Thymus (tissue), 11 donors: ENCODE measurements around the gene IGIP. TPM values are rescaled to one million over a fixed set of nuclear protein-coding genes. Genes with fewer than 3 reads are reported as not detected.

Experiments used
- DNase-seq, 9 donors: peaks; one replicate each; pipeline ENCODE4 v3.0.0-alpha.2; 2013; ENCODE audit warnings: low spot score in 9 of 9, low read depth in 6 of 9, missing footprints in 1 of 9
- H3K27ac ChIP-seq, 2 donors: one replicate each; pipeline ENCODE4 v1.5.1; 2013; ENCODE audit warnings: control low read depth in 1 of 2, low read depth in 1 of 2, low read length in 1 of 2, mild to moderate bottlenecking in 1 of 2, moderate library complexity in 1 of 2
- H3K27me3 ChIP-seq, 2 donors: one replicate each; pipeline ENCODE4 v1.5.1; 2013; ENCODE audit warnings: low read length in 1 of 2; ENCODE audit not compliant: control insufficient read depth in 2 of 2, insufficient read depth in 1 of 2
- H3K36me3 ChIP-seq, 2 donors: one replicate each; pipeline ENCODE4 v1.5.1; 2013; ENCODE audit warnings: low read length in 1 of 2, mild to moderate bottlenecking in 1 of 2, moderate library complexity in 1 of 2; ENCODE audit not compliant: control insufficient read depth in 2 of 2, insufficient read depth in 2 of 2
- H3K4me1 ChIP-seq, 2 donors: one replicate each; pipeline ENCODE4 v1.5.1; 2013; ENCODE audit warnings: low read length in 2 of 2; ENCODE audit not compliant: control insufficient read depth in 2 of 2, insufficient read depth in 2 of 2
- H3K4me3 ChIP-seq, 2 donors: one replicate each; pipeline ENCODE4 v1.5.1; 2013; ENCODE audit warnings: low read length in 2 of 2, control low read depth in 1 of 2, mild to moderate bottlenecking in 1 of 2
- H3K9me3 ChIP-seq, 2 donors: one replicate each; pipeline ENCODE4 v1.5.1; 2013; ENCODE audit warnings: low read length in 1 of 2, mild to moderate bottlenecking in 1 of 2; ENCODE audit not compliant: control insufficient read depth in 2 of 2, insufficient read depth in 1 of 2
- WGBS: extraction: QIAGEN DNeasy Blood & Tissue Kit; methylation state at CpG from one replicate; pipeline ENCODE4 v1.1.7; 2013; 5-methylcytosine and 5-hydroxymethylcytosine counted together
- polyA plus RNA-seq: library from polyadenylated mRNA; stranded (reverse); fragments of 200-250 nt; gene quantifications from one replicate; pipeline ENCODE4 v1.2.3, GENCODE V29; 2013
- total RNA-seq: library from RNA; stranded (reverse); fragments of 120-200 nt; gene quantifications from one replicate; pipeline ENCODE4 v1.2.4, GENCODE V29; 2013
- donor health status: healthy.

Gene IGIP
- total and polyA plus RNA-seq, 2 donors: 1.5 to 9.2 TPM

DNA sequence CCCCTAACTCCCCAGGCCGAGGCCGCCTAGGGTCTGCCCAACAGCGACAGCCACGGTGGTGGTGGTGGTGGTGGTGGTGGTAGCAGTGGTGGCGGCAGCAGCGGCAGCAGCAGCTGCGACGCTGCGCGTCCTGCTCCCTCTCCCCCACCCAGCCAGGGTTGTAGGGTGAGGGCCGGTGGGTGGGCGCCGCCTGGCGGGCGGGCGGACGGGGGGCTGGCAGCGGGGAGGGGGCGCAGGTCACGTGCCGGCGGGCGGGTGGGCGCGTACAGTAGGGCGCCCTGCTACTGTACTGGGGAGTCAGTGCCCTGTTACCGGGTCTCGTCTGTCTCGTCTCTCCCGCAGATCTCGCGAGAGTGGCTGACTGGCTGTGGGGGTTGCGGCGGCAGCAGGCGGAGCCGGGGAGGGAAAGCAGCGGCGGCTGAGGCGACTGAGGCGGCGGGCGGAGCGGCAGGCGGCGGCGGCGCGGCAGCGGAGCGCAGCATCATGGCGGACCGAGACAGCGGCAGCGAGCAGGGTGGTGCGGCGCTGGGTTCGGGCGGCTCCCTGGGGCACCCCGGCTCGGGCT lies 12.0 kb upstream of the IGIP start, which contains the start of gene PURA:
Gene PURA (plus strand): TSS at position 411 of the 565 bp plus-strand sequence. CDS start 73 bp downstream, at position 484.
- Histone ChIP-seq H3K4me3 (peak within 1 kb of the TSS; percentile 76), H3K4me1 (peaks cover 18 to 27% of the 10 kb centered on the region in 2 donors), H3K27ac (peak within 1 kb of the TSS; percentile 59 to 91), H3K27me3 (peaks cover 31 to 54% of the 10 kb centered on the region in 2 donors), H3K36me3 (no peaks in the 10 kb centered on the region), H3K9me3 (peaks cover 0 to 7% of the 10 kb centered on the region in 2 donors)
- DNase-seq: peak; percentile 85 to 97 (median 92)
- under 1% methylated on average over 60 of the region's 60 CpGs for WGBS

- peak overlapping the region; percentile 59 to 91 for H3K27ac ChIP-seq
- H3K9me3 ChIP-seq: peaks cover 0 to 4% of the 10 kb centered on the region in 2 donors
- DNase-seq: peak in 6 of 9 donors; percentile 42 to 72 (median 53)
- peaks cover 25 to 46% of the 10 kb centered on the region in 2 donors for H3K27me3 ChIP-seq
- H3K4me3 ChIP-seq: peak overlapping the region; percentile 76
- no peaks in the 10 kb centered on the region for H3K36me3 ChIP-seq
- peaks cover 13 to 23% of the 10 kb centered on the region in 2 donors for H3K4me1 ChIP-seq
- 1% methylated on average over 65 of the region's 65 CpGs for whole genome bisulfite sequencing
Measured at GRCh38 chr5:140114341-140115185, 11.2 kb upstream of the IGIP start.

GRCh38 chr5:140115186-140115500 lies 10.6 kb upstream of the IGIP start:
- Histone ChIP-seq H3K36me3 (no peaks in the 10 kb centered on the region), H3K27ac (no peak overlapping the region), H3K27me3 (peaks cover 25 to 40% of the 10 kb centered on the region in 2 donors), H3K4me1 (peaks cover 13 to 23% of the 10 kb centered on the region in 2 donors), H3K9me3 (peaks cover 0 to 4% of the 10 kb centered on the region in 2 donors), H3K4me3 (peak overlapping the region; percentile 76)
- 65% methylated on average over 1 of the region's 1 CpG for WGBS
- DNase-seq: no peak

- peaks cover 0 to 4% of the 10 kb centered on the region in 2 donors for H3K9me3 ChIP-seq
- no peak overlapping the region for H3K4me3 ChIP-seq
- H3K36me3 ChIP-seq: no peaks in the 10 kb centered on the region
- peaks cover 14 to 25% of the 10 kb centered on the region in 2 donors for H3K27me3 ChIP-seq
- 92% methylated on average over 2 of the region's 2 CpGs for whole genome bisulfite sequencing
- no peak overlapping the region for H3K27ac ChIP-seq
- no peak for DNase-seq
- peaks cover 13 to 23% of the 10 kb centered on the region in 2 donors for H3K4me1 ChIP-seq
Measured at GRCh38 chr5:140116716-140117115, 9.0 kb upstream of the IGIP start.

DNA sequence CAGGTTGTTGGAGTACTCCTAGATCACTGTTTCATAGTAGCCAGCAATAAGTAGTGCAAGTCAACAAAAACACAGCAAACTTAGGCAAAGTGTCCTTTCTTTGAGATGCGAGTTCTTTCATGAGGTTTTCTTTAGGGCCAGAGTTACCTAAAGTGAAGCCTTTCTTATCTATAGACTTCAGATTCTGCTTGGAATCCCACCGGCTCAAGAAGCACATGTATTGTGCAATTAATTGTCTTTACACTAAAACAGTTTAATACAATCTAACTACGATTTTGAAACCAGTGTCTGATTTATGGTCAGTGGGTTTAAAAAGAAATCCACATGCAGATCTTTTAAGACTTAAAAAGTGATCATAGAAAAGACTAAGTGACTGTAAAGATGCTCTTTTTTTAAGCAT lies 8.2 kb upstream of the IGIP start:
- Histone ChIP-seq H3K36me3 (no peaks in the 10 kb centered on the region), H3K4me3 (no peak overlapping the region), H3K9me3 (peaks cover 0 to 4% of the 10 kb centered on the region in 2 donors), H3K27me3 (peaks cover 6 to 17% of the 10 kb centered on the region in 2 donors), H3K4me1 (peaks cover 11 to 18% of the 10 kb centered on the region in 2 donors), H3K27ac (no peak overlapping the region)
- 94% methylated on average over 3 of the region's 3 CpGs for WGBS
- no peak for DNase-seq

GRCh38 chr5:140118302-140118936 lies 7.3 kb upstream of the IGIP start:
- DNase-seq: no peak
- no peak overlapping the region for H3K27ac ChIP-seq
- no peak overlapping the region for H3K4me3 ChIP-seq
- peaks cover 3 to 9% of the 10 kb centered on the region in 2 donors for H3K4me1 ChIP-seq
- H3K9me3 ChIP-seq: peaks cover 0 to 4% of the 10 kb centered on the region in 2 donors
- 89% methylated on average over 3 of the region's 3 CpGs for WGBS
- H3K27me3 ChIP-seq: peaks cover 0 to 8% of the 10 kb centered on the region in 2 donors
- no peaks in the 10 kb centered on the region for H3K36me3 ChIP-seq

GRCh38 chr5:140126315-140127012 lies 727 bp downstream of the IGIP start:
- Histone ChIP-seq H3K27ac (no peak overlapping the region), H3K9me3 (no peaks in the 10 kb centered on the region), H3K4me1 (peaks cover 0 to 3% of the 10 kb centered on the region in 2 donors), H3K36me3 (no peaks in the 10 kb centered on the region), H3K4me3 (no peak overlapping the region), H3K27me3 (no peaks in the 10 kb centered on the region)
- 96% methylated on average over 6 of the region's 6 CpGs for WGBS
- no peak for DNase-seq

DNA sequence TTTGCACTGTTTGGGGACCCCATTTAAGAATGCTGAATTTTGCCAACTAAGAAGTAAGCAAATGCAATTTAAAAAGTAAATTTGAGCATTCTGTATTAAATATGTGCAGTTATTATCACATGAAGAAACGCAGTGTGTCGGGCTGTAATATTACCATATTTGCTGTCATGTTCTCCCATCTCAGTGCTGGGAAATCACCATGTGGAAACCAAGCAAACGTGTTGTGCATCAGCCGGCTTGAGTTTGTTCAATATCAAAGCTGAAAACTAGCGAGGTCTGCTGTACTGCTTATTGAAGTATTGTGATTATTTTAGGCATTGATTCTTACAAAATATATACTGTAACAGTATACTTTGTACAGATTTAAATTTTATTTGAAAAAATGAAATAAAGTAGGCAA lies 2.6 kb downstream of the IGIP start:
- H3K27me3 ChIP-seq: no peaks in the 10 kb centered on the region
- H3K27ac ChIP-seq: no peak overlapping the region
- no peaks in the 10 kb centered on the region for H3K36me3 ChIP-seq
- H3K4me3 ChIP-seq: no peak overlapping the region
- WGBS: 98% methylated on average over 5 of the region's 5 CpGs
- no peak for DNase-seq
- H3K9me3 ChIP-seq: no peaks in the 10 kb centered on the region
- H3K4me1 ChIP-seq: peaks cover 0 to 11% of the 10 kb centered on the region in 2 donors
